ENCODE results near the gene HSPG2. TPM values are rescaled to one million over a fixed set of nuclear protein-coding genes. Genes with fewer than 3 reads are reported as not detected.
A peak's percentile ranks its signal among the peaks of the same experiment; 100 is the strongest.

Gene HSPG2
- total and polyA plus RNA-seq, 10 of the 15 experiments (the other 5 are each of a cell fraction or from before 2014, with no cell fraction given), result 0.30 to 3.4 (median 0.73) TPM; not detected in 2

- TF ChIP-seq ELK1 (IDR thresholded peaks at IDR 0.05; ENCODE audit: low read depth, low read length) (0 out of 2 replicates have a peak, but pooled peaks have one; percentile 13), POLR2AphosphoS5 (IDR thresholded peaks at IDR 0.05; ENCODE audit: low read length) (peak; percentile 91), SKIL (IDR thresholded peaks at IDR 0.05; ENCODE audit: low read depth, poor library complexity, severe bottlenecking) (no peak), BMI1 (IDR thresholded peaks at IDR 0.05; ENCODE audit: borderline replicate concordance) (no peak), KLF5 (IDR thresholded peaks at IDR 0.05; ENCODE audit: partially characterized antibody) (no peak), WRNIP1 (IDR thresholded peaks at IDR 0.05; ENCODE audit: borderline replicate concordance, low read depth, low read length) (peak; percentile 94; the same call in 1 of the 2 replicates), MTA2 (IDR thresholded peaks at IDR 0.05; ENCODE audit: low read depth) (0 out of 2 replicates have a peak, but pooled peaks have one; percentile 40), RAD21 (IDR thresholded peaks at IDR 0.05; ENCODE audit: insufficient read depth, low read depth, low read length) (no peak), SMAD5 (IDR thresholded peaks at IDR 0.05; ENCODE audit: low read depth) (no peak), ZNF592 (IDR thresholded peaks at IDR 0.05) (no peak), SP1 (IDR thresholded peaks at IDR 0.05; ENCODE audit: low read depth, low read length) (no peak), CREM (IDR thresholded peaks at IDR 0.05; ENCODE audit: low read depth) (no peak), TAF1 (IDR thresholded peaks at IDR 0.05; ENCODE audit: borderline replicate concordance, low read depth, low read length) (peak; percentile 74; the same call in 1 of the 2 replicates), PRDM15 (CRISPR knock-in tag; IDR thresholded peaks at IDR 0.05) (no peak)
- TF ChIP-seq, protein P1, sequence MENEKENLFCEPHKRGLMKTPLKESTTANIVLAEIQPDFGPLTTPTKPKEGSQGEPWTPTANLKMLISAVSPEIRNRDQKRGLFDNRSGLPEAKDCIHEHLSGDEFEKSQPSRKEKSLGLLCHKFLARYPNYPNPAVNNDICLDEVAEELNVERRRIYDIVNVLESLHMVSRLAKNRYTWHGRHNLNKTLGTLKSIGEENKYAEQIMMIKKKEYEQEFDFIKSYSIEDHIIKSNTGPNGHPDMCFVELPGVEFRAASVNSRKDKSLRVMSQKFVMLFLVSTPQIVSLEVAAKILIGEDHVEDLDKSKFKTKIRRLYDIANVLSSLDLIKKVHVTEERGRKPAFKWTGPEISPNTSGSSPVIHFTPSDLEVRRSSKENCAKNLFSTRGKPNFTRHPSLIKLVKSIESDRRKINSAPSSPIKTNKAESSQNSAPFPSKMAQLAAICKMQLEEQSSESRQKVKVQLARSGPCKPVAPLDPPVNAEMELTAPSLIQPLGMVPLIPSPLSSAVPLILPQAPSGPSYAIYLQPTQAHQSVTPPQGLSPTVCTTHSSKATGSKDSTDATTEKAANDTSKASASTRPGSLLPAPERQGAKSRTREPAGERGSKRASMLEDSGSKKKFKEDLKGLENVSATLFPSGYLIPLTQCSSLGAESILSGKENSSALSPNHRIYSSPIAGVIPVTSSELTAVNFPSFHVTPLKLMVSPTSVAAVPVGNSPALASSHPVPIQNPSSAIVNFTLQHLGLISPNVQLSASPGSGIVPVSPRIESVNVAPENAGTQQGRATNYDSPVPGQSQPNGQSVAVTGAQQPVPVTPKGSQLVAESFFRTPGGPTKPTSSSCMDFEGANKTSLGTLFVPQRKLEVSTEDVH (IDR thresholded peaks at IDR 0.05; ENCODE audit: low read depth, partially characterized antibody), result no peak
Measured at GRCh38 chr1:21781815-21782348, 155.2 kb downstream of the HSPG2 start (continued).

Data from GM12878 (cell line).